Skeletal muscle satellite cell (primary cell): ENCODE data around the gene CDH5.
"Not testable (repeated sequence)": the region's sequence is repeated elsewhere in the genome, so short reads cannot be mapped to it uniquely, and the experiment has no call there.

Experiments
- H3K27me3 ChIP-seq: 2 replicates; pipeline ENCODE4 v1.7.0; 2013; ENCODE audit warnings: low read length; ENCODE audit not compliant: control insufficient read depth, insufficient read depth
- H3K36me3 ChIP-seq: 2 replicates; pipeline ENCODE4 v1.7.0; 2013; ENCODE audit warnings: mild to moderate bottlenecking, control low read depth, low read length; ENCODE audit not compliant: insufficient read depth
- H3K4me1 ChIP-seq: 2 replicates; pipeline ENCODE4 v1.7.0; 2013; ENCODE audit warnings: low read length; ENCODE audit not compliant: control insufficient read depth, insufficient read depth
- H3K4me2 ChIP-seq: 2 replicates; pipeline ENCODE4 v1.7.0; 2013; ENCODE audit warnings: mild to moderate bottlenecking, low read length
- H3K4me3 ChIP-seq: 2 replicates; pipeline ENCODE4 v1.7.0; 2013; ENCODE audit warnings: low read length
- H3K9ac ChIP-seq: 2 replicates; pipeline ENCODE4 v1.7.0; 2013; ENCODE audit warnings: mild to moderate bottlenecking, low read depth, low read length, moderate library complexity
- H3K9me3 ChIP-seq: replicated peaks from 2 replicates; pipeline ENCODE4 v1.7.0; 2013; ENCODE audit warnings: mild to moderate bottlenecking, control low read depth, low read length

CDH5 gene

GRCh38 chr16:66453230-66453629, 86.7 kb downstream of the CDH5 start:
- H3K4me2 ChIP-seq, H3K9me3 ChIP-seq, H3K9ac ChIP-seq, H3K4me3 ChIP-seq, H3K4me1 ChIP-seq, H3K36me3 ChIP-seq: not testable (repeated sequence)
- H3K27me3 ChIP-seq = peaks cover 28% of the 10 kb centered on the region
